Keratinocyte (primary cell): ENCODE results near the gene SSUH2.

Experiments used
- EZH2 ChIP-seq: IDR thresholded peaks from one replicate; pipeline ENCODE4 v1.6.1; 2012; ENCODE audit warnings: inconsistent platforms, mild to moderate bottlenecking, low read length, moderate library complexity
- TF ChIP-seq, protein P1 (sequence below), 3 experiments: IDR thresholded peaks in 1 of 3; conservative IDR thresholded peaks in 1 of 3; optimal IDR thresholded peaks in 1 of 3; 2 replicates in 2 of 3; 3 replicates in 1 of 3; pipeline versions ENCODE3 to v1.5.1; 2011; ENCODE audit warnings: low read length in 3 of 3, mild to moderate bottlenecking in 3 of 3, moderate library complexity in 2 of 3, control low read depth in 1 of 3, inconsistent platforms in 1 of 3; ENCODE audit not compliant: insufficient read depth in 2 of 3; ENCODE audit errors: extremely low read depth in 1 of 3

- TF ChIP-seq, protein P1, sequence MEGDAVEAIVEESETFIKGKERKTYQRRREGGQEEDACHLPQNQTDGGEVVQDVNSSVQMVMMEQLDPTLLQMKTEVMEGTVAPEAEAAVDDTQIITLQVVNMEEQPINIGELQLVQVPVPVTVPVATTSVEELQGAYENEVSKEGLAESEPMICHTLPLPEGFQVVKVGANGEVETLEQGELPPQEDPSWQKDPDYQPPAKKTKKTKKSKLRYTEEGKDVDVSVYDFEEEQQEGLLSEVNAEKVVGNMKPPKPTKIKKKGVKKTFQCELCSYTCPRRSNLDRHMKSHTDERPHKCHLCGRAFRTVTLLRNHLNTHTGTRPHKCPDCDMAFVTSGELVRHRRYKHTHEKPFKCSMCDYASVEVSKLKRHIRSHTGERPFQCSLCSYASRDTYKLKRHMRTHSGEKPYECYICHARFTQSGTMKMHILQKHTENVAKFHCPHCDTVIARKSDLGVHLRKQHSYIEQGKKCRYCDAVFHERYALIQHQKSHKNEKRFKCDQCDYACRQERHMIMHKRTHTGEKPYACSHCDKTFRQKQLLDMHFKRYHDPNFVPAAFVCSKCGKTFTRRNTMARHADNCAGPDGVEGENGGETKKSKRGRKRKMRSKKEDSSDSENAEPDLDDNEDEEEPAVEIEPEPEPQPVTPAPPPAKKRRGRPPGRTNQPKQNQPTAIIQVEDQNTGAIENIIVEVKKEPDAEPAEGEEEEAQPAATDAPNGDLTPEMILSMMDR (optimal IDR thresholded peaks at IDR 0.05 in 1 of 3, IDR thresholded peaks at IDR 0.05 in 1 of 3, conservative IDR thresholded peaks at IDR 0.05 in 1 of 3; ENCODE audit: extremely low read depth in 1 of 3, insufficient read depth in 2 of 3, low read length in 3 of 3): no peak
- no peak for TF ChIP-seq EZH2
Measured at GRCh38 chr3:8573342-8573926, 71.2 kb downstream of the SSUH2 start.
